Cardiac atrium fibroblast (primary cell): Measurements from ENCODE around the gene ZNF471. TPM values are rescaled to one million over a fixed set of nuclear protein-coding genes. Genes with fewer than 3 reads are reported as not detected.

ENCODE experiments used
- total RNA-seq: library from RNA; depleted of rRNA; stranded (reverse); fragments of >200 nt; gene quantifications from 2 replicates; pipeline ENCODE4 v1.2.3, GENCODE V29; 2015

The ZNF471 gene
- total RNA-seq, result 3.2 and 3.6 TPM in 2 replicates

DNA sequence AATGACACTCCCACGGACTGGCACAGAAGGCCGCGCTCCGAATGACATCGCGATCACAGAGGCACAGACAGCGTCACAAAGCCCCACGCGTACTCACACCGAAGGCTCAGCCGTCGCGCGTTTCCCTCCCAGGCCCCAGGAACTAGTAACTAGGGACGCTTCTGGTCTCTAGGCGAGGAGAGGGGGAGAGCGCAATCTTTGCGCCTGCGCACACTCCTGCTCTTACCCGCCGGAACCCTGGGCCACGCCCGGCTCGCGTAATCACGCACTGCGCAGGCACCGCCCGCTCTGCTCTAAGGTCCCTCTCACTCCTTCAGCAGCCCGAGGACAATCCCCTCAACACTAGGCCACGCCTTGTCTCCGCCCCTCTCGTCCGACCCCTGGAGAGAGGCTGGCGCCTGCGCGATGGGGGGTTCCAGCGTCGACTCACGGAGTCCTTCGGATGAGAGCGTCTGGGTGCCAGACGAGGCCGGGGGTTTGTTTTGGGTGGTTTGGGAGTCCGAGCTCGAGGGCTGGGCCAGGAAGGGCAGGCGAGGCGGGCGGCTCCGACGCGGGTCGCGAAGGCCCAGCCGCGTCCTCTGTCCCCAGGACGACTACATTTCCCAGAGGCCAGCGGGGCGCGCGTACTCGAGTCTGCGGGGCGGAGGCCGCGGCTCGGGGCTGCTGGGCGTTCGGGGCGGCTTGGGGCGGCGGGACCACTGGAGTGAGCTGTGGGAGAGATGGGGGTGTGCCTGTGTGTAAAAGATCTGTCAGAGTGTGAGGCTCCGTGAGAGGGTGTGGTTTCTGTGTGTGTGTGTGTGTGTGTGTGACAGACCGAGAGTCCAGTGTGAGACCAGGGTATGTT is at the start of gene ZNF471:
TSS of gene ZNF471 (plus strand) at position 410 of the 844 bp plus-strand sequence. CDS start 3,717 bp downstream, outside the sequence.

DNA sequence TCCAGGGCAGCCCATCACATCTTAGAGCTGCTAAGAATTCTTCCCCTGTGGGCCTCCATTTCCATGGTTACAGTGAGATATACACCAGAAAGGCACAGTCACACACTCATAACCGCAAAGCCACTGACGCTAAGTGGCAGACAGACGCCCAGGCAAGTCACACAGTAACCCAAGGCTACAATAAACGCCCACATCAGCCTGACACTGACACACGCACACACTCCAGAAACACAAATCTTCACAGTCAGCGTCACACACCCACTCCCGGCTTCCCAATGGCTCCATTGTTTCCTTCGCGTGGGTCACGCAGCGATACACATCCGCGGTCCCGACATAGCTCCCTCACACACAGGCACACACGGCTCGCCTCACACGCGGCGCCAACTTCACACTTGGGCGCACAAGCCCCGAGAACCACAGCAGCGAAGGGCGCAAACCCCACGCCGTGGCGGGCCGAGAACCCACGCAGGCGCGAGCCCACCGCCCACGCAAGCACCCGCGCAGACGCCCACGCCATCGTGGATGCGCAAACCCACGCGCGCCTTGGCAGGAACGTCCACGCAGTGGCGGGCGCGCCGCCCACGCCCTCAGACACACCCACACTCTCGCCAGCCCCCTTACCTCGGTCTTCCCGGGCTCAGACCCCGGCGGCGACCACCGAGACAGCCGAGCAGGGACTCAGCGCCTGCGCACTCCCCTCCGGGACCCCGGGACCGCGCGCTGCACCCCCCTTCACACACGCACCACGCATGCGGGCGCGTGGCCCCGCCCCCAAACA is 30.8 kb upstream of the ZNF471 start, which contains the start of gene ZNF667:
TSS of gene ZNF667 (minus strand) at position 695 of the 778 bp plus-strand sequence. CDS start 14,975 bp downstream, outside the sequence.

DNA sequence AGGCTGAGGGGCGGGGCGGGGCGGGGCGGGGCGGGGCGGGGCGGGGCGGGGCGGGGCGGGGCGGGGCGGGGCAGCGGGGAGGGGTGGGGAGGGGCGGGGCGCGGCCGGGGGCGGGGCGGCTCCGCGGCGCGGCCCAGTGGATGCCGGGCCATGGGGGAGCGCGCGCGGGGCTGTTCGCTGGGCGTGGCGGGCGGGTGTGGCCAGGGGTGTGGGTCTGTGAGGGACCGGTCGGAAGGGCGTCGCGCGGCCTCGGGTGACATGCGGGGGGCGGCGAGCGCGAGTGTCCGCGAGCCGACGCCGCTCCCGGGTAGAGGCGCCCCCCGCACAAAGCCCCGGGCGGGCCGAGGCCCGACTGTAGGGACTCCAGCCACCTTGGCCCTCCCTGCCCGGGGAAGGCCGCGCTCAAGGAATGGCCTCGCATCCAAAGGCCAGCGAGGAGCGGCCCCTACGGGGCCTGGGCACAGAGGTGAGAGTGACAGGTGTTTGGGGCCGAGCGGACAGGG is 31.2 kb downstream of the ZNF471 start, which contains the start of gene ZFP28:
TSS of gene ZFP28 (plus strand) at position 188 of the 503 bp plus-strand sequence. CDS start at position 259, 71 bp downstream.

DNA sequence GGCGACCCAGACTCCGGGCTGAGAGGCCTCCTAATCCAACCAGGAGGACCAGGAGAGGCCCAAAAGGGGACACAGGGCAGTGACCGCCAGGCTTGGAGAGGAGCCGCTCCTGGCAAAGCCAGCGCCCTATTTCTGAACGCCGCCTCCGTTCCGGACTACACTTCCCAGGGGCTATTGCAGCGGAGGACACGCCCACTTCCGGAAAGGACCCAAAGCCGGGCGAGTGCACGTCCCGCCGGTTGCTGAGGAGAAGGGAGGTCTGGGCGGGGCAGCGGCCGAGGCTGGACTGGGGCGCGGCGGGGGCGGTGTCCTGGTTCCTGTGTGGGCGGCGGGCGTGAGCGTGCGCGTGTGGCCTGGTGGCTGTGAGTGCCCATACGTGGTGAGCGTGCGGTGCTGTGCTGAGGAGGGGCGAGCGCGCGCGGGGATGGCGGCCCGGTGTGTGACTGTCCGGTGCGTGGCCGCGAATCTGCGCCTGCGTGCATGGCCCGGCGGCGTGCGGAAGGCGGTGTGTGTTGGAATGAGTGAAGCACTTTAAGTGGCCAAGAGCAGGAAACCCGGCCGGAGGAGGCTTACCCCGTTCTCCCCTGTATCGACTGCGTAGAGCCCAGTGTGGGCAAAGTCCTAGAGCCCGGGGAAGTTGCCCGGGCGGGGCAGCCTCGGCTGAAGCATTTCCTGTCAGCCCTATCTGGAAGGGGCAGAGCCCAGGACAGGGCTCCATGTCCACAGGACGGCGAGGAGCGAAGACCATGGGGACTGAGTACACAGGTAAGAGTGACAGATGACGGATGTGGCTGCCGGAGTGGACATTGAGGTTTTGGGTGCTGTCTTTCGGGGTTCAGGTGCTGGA is 59.8 kb downstream of the ZNF471 start, which contains the start of gene ZNF470:
TSS of gene ZNF470 (plus strand) at position 195 of the 847 bp plus-strand sequence. CDS start 2,844 bp downstream, outside the sequence.

Other genes with a start within 250 kb of the ZNF471 start
- gene EDDM13, start 235.1 kb upstream of the ZNF471 start, total RNA-seq, result not detected in 2 replicates
- 11.0 and 11.3 TPM in 2 replicates for gene ZSCAN5A, start 193.0 kb upstream of the ZNF471 start, total RNA-seq
- 1.6 and 3.2 TPM in 2 replicates for gene ZNF582, start 114.3 kb upstream of the ZNF471 start, total RNA-seq
- 2.7 and 2.8 TPM in 2 replicates for gene ZNF583, start 103.5 kb upstream of the ZNF471 start, total RNA-seq
- gene ZNF667, start 30.5 kb upstream of the ZNF471 start, total RNA-seq, result 5.0 and 5.2 TPM in 2 replicates
- gene ZFP28, start 31.1 kb downstream of the ZNF471 start, total RNA-seq, result 7.8 and 13.4 TPM in 2 replicates
- gene ZNF470, start 59.6 kb downstream of the ZNF471 start, total RNA-seq, result 4.9 and 5.4 TPM in 2 replicates
- 4.0 and 9.4 TPM in 2 replicates for gene ZNF71, start 87.4 kb downstream of the ZNF471 start, total RNA-seq
- gene SMIM17, start 135.3 kb downstream of the ZNF471 start, total RNA-seq, result not detected in 2 replicates
- 0.49 and 0.54 TPM in 2 replicates for gene ZNF835, start 163.9 kb downstream of the ZNF471 start, total RNA-seq